GM23248 (cell line): ENCODE results near the gene LOC128125822.
A peak's percentile ranks its signal among the peaks of the same experiment; 100 is the strongest.

Source experiments
- DNase-seq: peaks from one replicate; pipeline ENCODE4 v3.0.0-alpha.2; 2015
- H2AFZ ChIP-seq: fragments of 200-600 bp; sonication (generic); 2 replicates; pipeline ENCODE4 v1.6.1; 2016; ENCODE audit warnings: antibody characterized with exemption
- H3F3A ChIP-seq: fragments of 200-600 bp; sonication (generic); 2 replicates; pipeline ENCODE4 v1.6.1; 2016; ENCODE audit warnings: mild to moderate bottlenecking, antibody characterized with exemption, mixed run types; ENCODE audit not compliant: insufficient read depth
- H3K27ac ChIP-seq: fragments of 200-600 bp; sonication (generic); 2 replicates; pipeline ENCODE4 v1.5.1; 2016; ENCODE audit warnings: mild to moderate bottlenecking
- H3K27me3 ChIP-seq: fragments of 200-600 bp; sonication (generic); replicated peaks from 2 replicates; pipeline ENCODE4 v1.6.1; 2016; ENCODE audit warnings: mild to moderate bottlenecking; ENCODE audit not compliant: insufficient read depth
- H3K36me3 ChIP-seq: fragments of 200-600 bp; sonication (generic); 2 replicates; pipeline ENCODE4 v1.6.1; 2016; ENCODE audit warnings: low read depth, mild to moderate bottlenecking
- H3K4me1 ChIP-seq: fragments of 200-600 bp; sonication (generic); 2 replicates; pipeline ENCODE4 v1.6.1; 2016; ENCODE audit warnings: mild to moderate bottlenecking; ENCODE audit not compliant: insufficient read depth
- H3K4me2 ChIP-seq: fragments of 200-600 bp; sonication (generic); one replicate; pipeline ENCODE4 v1.6.1; 2016; ENCODE audit warnings: mild to moderate bottlenecking; ENCODE audit not compliant: unreplicated experiment
- H3K4me3 ChIP-seq: fragments of 200-600 bp; sonication (generic); 2 replicates; pipeline ENCODE4 v1.5.1; 2016; ENCODE audit warnings: mild to moderate bottlenecking
- H3K79me2 ChIP-seq: fragments of 200-600 bp; sonication (generic); 2 replicates; pipeline ENCODE4 v1.6.1; 2016; ENCODE audit warnings: mild to moderate bottlenecking; ENCODE audit not compliant: insufficient read depth
- H3K9ac ChIP-seq: fragments of 200-600 bp; sonication (generic); 2 replicates; pipeline ENCODE4 v1.6.1; 2016; ENCODE audit warnings: mild to moderate bottlenecking
- H3K9me2 ChIP-seq: fragments of 200-600 bp; sonication (generic); 2 replicates; pipeline ENCODE4 v1.6.1; 2016; ENCODE audit warnings: mixed run types, mild to moderate bottlenecking, moderate library complexity; ENCODE audit not compliant: insufficient read depth
- H3K9me3 ChIP-seq: fragments of 200-600 bp; sonication (generic); one replicate; pipeline ENCODE4 v1.6.1; 2017; ENCODE audit warnings: low read depth
- H4K20me1 ChIP-seq: fragments of 200-600 bp; sonication (generic); 2 replicates; pipeline ENCODE4 v1.6.0; 2016; ENCODE audit not compliant: insufficient read depth
- EZH2 ChIP-seq: fragments of 200-600 bp; sonication (generic); IDR thresholded peaks from 2 replicates; pipeline ENCODE4 v1.6.1; 2018; ENCODE audit warnings: antibody characterized with exemption, mild to moderate bottlenecking; ENCODE audit not compliant: insufficient read depth, poor library complexity, severe bottlenecking
- EZH2phosphoT487 ChIP-seq: fragments of 200-600 bp; sonication (generic); IDR thresholded peaks from 2 replicates; pipeline ENCODE4 v1.6.1; 2018; ENCODE audit warnings: antibody characterized with exemption, moderate library complexity, mild to moderate bottlenecking, low read depth; ENCODE audit not compliant: insufficient read depth
- WGBS, 2 experiments: methylation state at CpG; one replicate each; pipeline ENCODE4 v1.1.6; 2015 to 2017; ENCODE audit warnings: low lambda C conversion rate in 2 of 2, low coverage in 1 of 2; ENCODE audit errors: missing lambda C conversion rate in 2 of 2; 5-methylcytosine and 5-hydroxymethylcytosine counted together
- in situ Hi-C: fragments of 300-500 bp; cut with MboI; formaldehyde crosslinking; loops from 2 replicates; pipeline ENCODE4 v1.15.0; 2020

The LOC128125822 gene

DNA sequence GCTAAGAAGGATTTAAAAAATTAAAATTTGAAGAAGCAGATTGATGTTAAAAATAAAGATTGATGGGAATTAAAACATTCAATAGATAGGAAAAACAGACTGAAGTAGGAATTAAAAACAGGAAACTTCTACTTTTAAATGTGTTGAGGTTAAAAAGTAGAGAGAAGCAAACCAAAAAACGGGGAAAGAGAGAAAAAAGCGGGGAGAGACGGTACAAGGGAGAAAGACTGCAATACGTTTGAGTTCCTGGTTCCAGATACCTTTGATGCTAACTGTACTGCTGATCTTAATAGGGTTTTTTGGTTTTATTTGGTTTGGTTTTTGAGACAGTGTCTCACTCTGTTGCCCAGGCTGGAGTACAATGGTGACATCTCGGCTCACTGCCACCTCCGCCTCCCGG lies 27.0 kb downstream of the LOC128125822 start:
- H4K20me1 ChIP-seq, result no peaks in the 10 kb centered on the region
- no peaks in the 10 kb centered on the region for H3K9me2 ChIP-seq
- in situ Hi-C loops, result no loop called here
- no peaks in the 10 kb centered on the region for H3K36me3 ChIP-seq
- DNase-seq, result no peak
- H3K27me3 ChIP-seq, result no peaks in the 10 kb centered on the region
- H3K4me2 ChIP-seq, result no peak overlapping the region
- 78 to 81% methylated on average over 7 of the region's 7 CpGs for WGBS, 2 experiments
- no peaks in the 10 kb centered on the region for H3K9me3 ChIP-seq
- H3F3A ChIP-seq, result no peaks in the 10 kb centered on the region
- TF ChIP-seq EZH2phosphoT487, result no peak
- no peak for TF ChIP-seq EZH2
- H3K4me1 ChIP-seq, result peaks cover 5% of the 10 kb centered on the region; the same call in 1 of the 2 replicates
- no peak overlapping the region for H3K4me3 ChIP-seq
- H3K9ac ChIP-seq, result no peak overlapping the region
- H3K79me2 ChIP-seq, result no peaks in the 10 kb centered on the region
- H3K27ac ChIP-seq, result no peak overlapping the region
- peak overlapping the region; percentile 95 for H2AFZ ChIP-seq

DNA sequence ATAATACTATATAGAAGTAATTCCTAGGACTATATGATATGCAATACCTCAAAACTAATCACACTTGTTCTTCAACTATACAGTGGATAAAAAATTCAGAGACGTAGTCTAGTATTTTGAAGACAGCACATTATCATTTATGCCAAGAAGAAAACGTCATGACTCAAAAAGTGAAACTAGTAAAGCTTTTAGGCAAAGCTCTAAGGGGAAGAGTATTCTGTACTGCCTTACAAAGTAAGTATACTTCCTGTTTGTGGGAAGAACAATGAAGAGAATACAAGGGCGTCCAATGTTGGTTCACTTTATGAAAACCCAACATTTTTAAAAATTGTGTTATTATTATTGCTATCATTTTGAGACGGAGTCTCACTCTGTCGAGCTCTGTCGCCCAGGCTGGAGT lies 27.9 kb downstream of the LOC128125822 start:
- no peak overlapping the region for H3K27ac ChIP-seq
- no peaks in the 10 kb centered on the region for H3K36me3 ChIP-seq
- no peak overlapping the region for H3K4me3 ChIP-seq
- 79 to 82% methylated on average over 6 of the region's 6 CpGs for WGBS, 2 experiments
- H3K27me3 ChIP-seq, result no peaks in the 10 kb centered on the region
- H4K20me1 ChIP-seq, result no peaks in the 10 kb centered on the region
- no peaks in the 10 kb centered on the region for H3K9me3 ChIP-seq
- peaks cover 5% of the 10 kb centered on the region; the same call in 1 of the 2 replicates for H3K4me1 ChIP-seq
- TF ChIP-seq EZH2 (no peak), EZH2phosphoT487 (no peak)
- peak overlapping the region; percentile 95; the same call in 1 of the 2 replicates for H2AFZ ChIP-seq
- in situ Hi-C loops, result no loop called here
- H3K9me2 ChIP-seq, result no peaks in the 10 kb centered on the region
- no peaks in the 10 kb centered on the region for H3F3A ChIP-seq
- DNase-seq, result no peak
- H3K4me2 ChIP-seq, result no peak overlapping the region
- no peaks in the 10 kb centered on the region for H3K79me2 ChIP-seq
- no peak overlapping the region for H3K9ac ChIP-seq

DNA sequence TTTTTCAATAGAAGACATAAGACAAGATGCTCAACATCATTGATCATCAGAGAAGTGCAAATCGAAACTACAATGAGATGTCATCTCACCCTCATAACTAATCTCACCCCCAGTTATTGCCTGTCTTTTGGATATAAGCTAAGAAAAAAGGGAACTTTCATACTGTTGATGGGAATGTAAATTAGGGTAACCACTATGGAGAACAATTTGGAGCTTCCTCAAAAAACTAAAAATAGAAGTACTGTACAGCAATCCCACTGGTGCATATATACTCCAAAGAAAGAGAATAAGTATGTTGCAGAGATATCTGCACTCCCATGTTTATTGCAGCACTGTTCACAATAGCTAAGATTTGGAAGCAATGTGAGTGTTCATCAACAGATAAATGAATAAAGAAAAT lies 37.0 kb downstream of the LOC128125822 start:
- no peaks in the 10 kb centered on the region for H3F3A ChIP-seq
- no peak overlapping the region for H2AFZ ChIP-seq
- no peaks in the 10 kb centered on the region for H4K20me1 ChIP-seq
- no peak overlapping the region for H3K4me3 ChIP-seq
- no peak overlapping the region for H3K27ac ChIP-seq
- TF ChIP-seq EZH2phosphoT487 (no peak), EZH2 (no peak)
- 82 to 93% methylated on average over 1 of the region's 1 CpG for WGBS, 2 experiments
- H3K9me3 ChIP-seq, result no peaks in the 10 kb centered on the region
- H3K9ac ChIP-seq, result no peak overlapping the region
- H3K9me2 ChIP-seq, result no peaks in the 10 kb centered on the region
- H3K4me2 ChIP-seq, result no peak overlapping the region
- H3K36me3 ChIP-seq, result no peaks in the 10 kb centered on the region
- no peak for DNase-seq
- H3K79me2 ChIP-seq, result no peaks in the 10 kb centered on the region
- no peaks in the 10 kb centered on the region for H3K4me1 ChIP-seq
- no peaks in the 10 kb centered on the region for H3K27me3 ChIP-seq
- in situ Hi-C loops, result no loop called here

DNA sequence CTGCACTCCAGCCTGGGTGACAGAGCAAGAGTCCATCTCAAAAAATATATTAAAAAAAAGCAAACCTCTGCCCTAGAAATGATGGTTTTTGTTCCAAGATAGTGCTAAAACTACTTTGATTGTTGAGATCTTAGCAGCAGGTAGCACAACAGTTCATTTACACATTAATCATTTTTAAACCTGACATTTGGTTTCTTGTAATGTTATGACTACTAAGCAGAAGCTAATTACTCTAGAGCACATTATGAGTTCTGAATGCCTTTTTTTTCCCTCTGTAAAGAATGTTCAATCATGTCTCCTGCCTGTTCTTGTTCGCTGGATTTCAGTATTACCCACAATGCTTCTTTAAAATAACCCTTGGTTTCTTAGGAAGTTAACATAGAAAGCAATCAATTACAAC lies 38.7 kb downstream of the LOC128125822 start:
- no peaks in the 10 kb centered on the region for H3K79me2 ChIP-seq
- no peak overlapping the region for H3K4me2 ChIP-seq
- H3K4me3 ChIP-seq, result no peak overlapping the region
- no peak overlapping the region for H3K9ac ChIP-seq
- H3F3A ChIP-seq, result no peaks in the 10 kb centered on the region
- 27 to 31% methylated on average over 1 of the region's 1 CpG for WGBS, 2 experiments
- no peaks in the 10 kb centered on the region for H3K36me3 ChIP-seq
- no peaks in the 10 kb centered on the region for H3K4me1 ChIP-seq
- no peaks in the 10 kb centered on the region for H4K20me1 ChIP-seq
- no peaks in the 10 kb centered on the region for H3K9me2 ChIP-seq
- H3K27ac ChIP-seq, result no peak overlapping the region
- H3K9me3 ChIP-seq, result no peaks in the 10 kb centered on the region
- no peaks in the 10 kb centered on the region for H3K27me3 ChIP-seq
- H2AFZ ChIP-seq, result no peak overlapping the region
- no peak for DNase-seq
- in situ Hi-C loops, result no loop called here
- TF ChIP-seq EZH2phosphoT487 (no peak), EZH2 (no peak)

DNA sequence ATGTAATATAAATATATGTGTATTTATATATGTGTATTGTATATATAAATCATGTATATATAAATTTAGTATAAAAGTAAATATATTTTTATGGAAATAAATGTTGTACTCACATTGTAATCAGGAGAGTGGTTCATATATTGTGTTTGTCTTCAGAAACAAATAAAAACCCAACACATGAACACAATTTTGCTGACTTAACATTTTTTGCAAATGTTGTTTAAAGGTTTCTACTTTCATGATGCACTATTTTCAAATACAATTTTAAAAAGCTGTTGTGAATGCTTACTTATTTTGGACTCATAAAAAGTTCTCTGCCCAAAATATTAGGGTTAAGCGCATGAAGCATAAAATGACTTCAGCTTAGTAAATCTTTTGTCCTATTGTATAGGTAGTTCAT lies 39.3 kb downstream of the LOC128125822 start:
- Histone ChIP-seq H3K9me2 (no peaks in the 10 kb centered on the region), H3K4me2 (no peak overlapping the region), H3K27me3 (no peaks in the 10 kb centered on the region), H2AFZ (no peak overlapping the region), H3K27ac (no peak overlapping the region), H3K4me3 (no peak overlapping the region), H3K9ac (no peak overlapping the region), H3K79me2 (no peaks in the 10 kb centered on the region), H3K36me3 (no peaks in the 10 kb centered on the region), H3F3A (no peaks in the 10 kb centered on the region), H4K20me1 (no peaks in the 10 kb centered on the region), H3K9me3 (no peaks in the 10 kb centered on the region), H3K4me1 (no peaks in the 10 kb centered on the region)
- 97 to 98% methylated on average over 1 of the region's 1 CpG for WGBS, 2 experiments
- in situ Hi-C loops, result no loop called here
- TF ChIP-seq EZH2phosphoT487 (no peak), EZH2 (no peak)
- no peak for DNase-seq
